CD4-positive, alpha-beta T cell treated with Interleukin-15 for 4 hours (primary cell): ENCODE results near the gene CST9L.

Experiments used
- DNase-seq: peaks from one replicate; pipeline ENCODE4 v3.0.0-alpha.2; 2020; ENCODE audit warnings: low spot score

The CST9L gene

GRCh38 chr20:23546435-23547144 lies 21.7 kb downstream of the CST9L start:
- DNase-seq = no peak

GRCh38 chr20:23544133-23544532 lies 24.2 kb downstream of the CST9L start:
- DNase-seq = no peak

- DNase-seq = no peak
Observed at GRCh38 chr20:23542801-23543200, 25.5 kb downstream of the CST9L start.

GRCh38 chr20:23541776-23542175 lies 26.5 kb downstream of the CST9L start:
- no peak for DNase-seq

GRCh38 chr20:23541330-23541729 lies 27.0 kb downstream of the CST9L start:
- no peak for DNase-seq

- no peak for DNase-seq
Observed at GRCh38 chr20:23540624-23541023, 27.7 kb downstream of the CST9L start.

- DNase-seq = no peak
Observed at GRCh38 chr20:23537030-23537429, 31.3 kb downstream of the CST9L start.

GRCh38 chr20:23536328-23536974 lies 31.8 kb downstream of the CST9L start:
- no peak for DNase-seq

GRCh38 chr20:23534801-23535593 lies 33.3 kb downstream of the CST9L start:
- DNase-seq = no peak

- no peak for DNase-seq
Observed at GRCh38 chr20:23533161-23533560, 35.1 kb downstream of the CST9L start.

GRCh38 chr20:23532533-23532932 lies 35.8 kb downstream of the CST9L start:
- DNase-seq = no peak

- no peak for DNase-seq
Observed at GRCh38 chr20:23530937-23531567, 37.2 kb downstream of the CST9L start.

GRCh38 chr20:23528867-23529431 lies 39.3 kb downstream of the CST9L start:
- no peak for DNase-seq

GRCh38 chr20:23526850-23527249 lies 41.4 kb downstream of the CST9L start:
- DNase-seq = no peak

GRCh38 chr20:23524146-23524545 lies 44.1 kb downstream of the CST9L start:
- no peak for DNase-seq

GRCh38 chr20:23520185-23520584 lies 48.1 kb downstream of the CST9L start:
- DNase-seq = no peak

- no peak for DNase-seq
Observed at GRCh38 chr20:23519556-23519955, 48.7 kb downstream of the CST9L start.

GRCh38 chr20:23517719-23518118 lies 50.6 kb downstream of the CST9L start:
- no peak for DNase-seq

- no peak for DNase-seq
Observed at GRCh38 chr20:23515250-23515939, 52.9 kb downstream of the CST9L start.

GRCh38 chr20:23514848-23515247 lies 53.4 kb downstream of the CST9L start:
- no peak for DNase-seq
